Ishikawa (cell line): ENCODE results near the gene CCZ1B.

Experiments used
- CREB1 ChIP-seq: IDR thresholded peaks from 2 replicates; pipeline ENCODE4 v1.6.1; 2012; ENCODE audit warnings: low read depth
- EGR1 ChIP-seq: IDR thresholded peaks from 2 replicates; pipeline ENCODE4 v1.6.1; 2012
- EP300 ChIP-seq: IDR thresholded peaks from 2 replicates; pipeline ENCODE4 v1.6.1; 2012; ENCODE audit warnings: borderline replicate concordance
- RAD21 ChIP-seq: IDR thresholded peaks from 2 replicates; pipeline ENCODE4 v1.6.1; 2012; ENCODE audit warnings: low read depth
- TAF1 ChIP-seq: IDR thresholded peaks from 2 replicates; pipeline ENCODE4 v1.6.1; 2012; ENCODE audit warnings: low read depth, mild to moderate bottlenecking
- TEAD4 ChIP-seq: IDR thresholded peaks from 2 replicates; pipeline ENCODE4 v1.6.1; 2012
- ZBTB7A ChIP-seq: IDR thresholded peaks from 2 replicates; pipeline ENCODE4 v1.6.1; 2012; ENCODE audit warnings: low read depth
- TF ChIP-seq, protein P1 (sequence below): IDR thresholded peaks from 2 replicates; pipeline ENCODE4 v1.6.1; 2012; ENCODE audit warnings: low read depth, mild to moderate bottlenecking
- TF ChIP-seq, protein P2 (sequence below): IDR thresholded peaks from 2 replicates; pipeline ENCODE4 v1.6.1; 2012

GRCh38 chr7:6831018-6831725 lies 5.1 kb upstream of the CCZ1B start:
- TF ChIP-seq TAF1 (no peak), RAD21 (no peak), EGR1 (no peak), EP300 (no peak), ZBTB7A (no peak), CREB1 (no peak), TEAD4 (no peak)
- TF ChIP-seq, protein P1, sequence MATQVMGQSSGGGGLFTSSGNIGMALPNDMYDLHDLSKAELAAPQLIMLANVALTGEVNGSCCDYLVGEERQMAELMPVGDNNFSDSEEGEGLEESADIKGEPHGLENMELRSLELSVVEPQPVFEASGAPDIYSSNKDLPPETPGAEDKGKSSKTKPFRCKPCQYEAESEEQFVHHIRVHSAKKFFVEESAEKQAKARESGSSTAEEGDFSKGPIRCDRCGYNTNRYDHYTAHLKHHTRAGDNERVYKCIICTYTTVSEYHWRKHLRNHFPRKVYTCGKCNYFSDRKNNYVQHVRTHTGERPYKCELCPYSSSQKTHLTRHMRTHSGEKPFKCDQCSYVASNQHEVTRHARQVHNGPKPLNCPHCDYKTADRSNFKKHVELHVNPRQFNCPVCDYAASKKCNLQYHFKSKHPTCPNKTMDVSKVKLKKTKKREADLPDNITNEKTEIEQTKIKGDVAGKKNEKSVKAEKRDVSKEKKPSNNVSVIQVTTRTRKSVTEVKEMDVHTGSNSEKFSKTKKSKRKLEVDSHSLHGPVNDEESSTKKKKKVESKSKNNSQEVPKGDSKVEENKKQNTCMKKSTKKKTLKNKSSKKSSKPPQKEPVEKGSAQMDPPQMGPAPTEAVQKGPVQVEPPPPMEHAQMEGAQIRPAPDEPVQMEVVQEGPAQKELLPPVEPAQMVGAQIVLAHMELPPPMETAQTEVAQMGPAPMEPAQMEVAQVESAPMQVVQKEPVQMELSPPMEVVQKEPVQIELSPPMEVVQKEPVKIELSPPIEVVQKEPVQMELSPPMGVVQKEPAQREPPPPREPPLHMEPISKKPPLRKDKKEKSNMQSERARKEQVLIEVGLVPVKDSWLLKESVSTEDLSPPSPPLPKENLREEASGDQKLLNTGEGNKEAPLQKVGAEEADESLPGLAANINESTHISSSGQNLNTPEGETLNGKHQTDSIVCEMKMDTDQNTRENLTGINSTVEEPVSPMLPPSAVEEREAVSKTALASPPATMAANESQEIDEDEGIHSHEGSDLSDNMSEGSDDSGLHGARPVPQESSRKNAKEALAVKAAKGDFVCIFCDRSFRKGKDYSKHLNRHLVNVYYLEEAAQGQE: no peak
- TF ChIP-seq, protein P2, sequence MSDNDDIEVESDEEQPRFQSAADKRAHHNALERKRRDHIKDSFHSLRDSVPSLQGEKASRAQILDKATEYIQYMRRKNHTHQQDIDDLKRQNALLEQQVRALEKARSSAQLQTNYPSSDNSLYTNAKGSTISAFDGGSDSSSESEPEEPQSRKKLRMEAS: no peak
